Fibroblast of lung (primary cell): ENCODE measurements around the gene NLGN4X.

Experiments
- CTCF ChIP-seq, 2 donors: IDR thresholded peaks in 1 of 2; conservative IDR thresholded peaks in 1 of 2; 1 replicate in 1 of 2; 2 replicates in 1 of 2; pipeline ENCODE4 v1.5.1; 2011 to 2012; ENCODE audit warnings: low read length in 2 of 2, control low read depth in 1 of 2, inconsistent platforms in 1 of 2, low read depth in 1 of 2, mild to moderate bottlenecking in 1 of 2
- EZH2 ChIP-seq: IDR thresholded peaks from 2 replicates; pipeline ENCODE4 v1.5.1; 2012; ENCODE audit warnings: low read length, control low read depth, mild to moderate bottlenecking; ENCODE audit errors: missing control alignments

GRCh38 chrX:6238576-6238975 is 9.9 kb upstream of the NLGN4X start:
- TF ChIP-seq CTCF (conservative IDR thresholded peaks at IDR 0.05 in 1 of 2, IDR thresholded peaks at IDR 0.05 in 1 of 2; ENCODE audit: low read depth in 1 of 2, low read length in 2 of 2), result no peak
- no peak for TF ChIP-seq EZH2
